DMS153 (cell line): Measurements from ENCODE around the gene PBX4.

Experiments
- DNase-seq: peaks from one replicate; lab custom pipeline; 2025; lab: John Stamatoyannopoulos, UW

PBX4 gene

DNA sequence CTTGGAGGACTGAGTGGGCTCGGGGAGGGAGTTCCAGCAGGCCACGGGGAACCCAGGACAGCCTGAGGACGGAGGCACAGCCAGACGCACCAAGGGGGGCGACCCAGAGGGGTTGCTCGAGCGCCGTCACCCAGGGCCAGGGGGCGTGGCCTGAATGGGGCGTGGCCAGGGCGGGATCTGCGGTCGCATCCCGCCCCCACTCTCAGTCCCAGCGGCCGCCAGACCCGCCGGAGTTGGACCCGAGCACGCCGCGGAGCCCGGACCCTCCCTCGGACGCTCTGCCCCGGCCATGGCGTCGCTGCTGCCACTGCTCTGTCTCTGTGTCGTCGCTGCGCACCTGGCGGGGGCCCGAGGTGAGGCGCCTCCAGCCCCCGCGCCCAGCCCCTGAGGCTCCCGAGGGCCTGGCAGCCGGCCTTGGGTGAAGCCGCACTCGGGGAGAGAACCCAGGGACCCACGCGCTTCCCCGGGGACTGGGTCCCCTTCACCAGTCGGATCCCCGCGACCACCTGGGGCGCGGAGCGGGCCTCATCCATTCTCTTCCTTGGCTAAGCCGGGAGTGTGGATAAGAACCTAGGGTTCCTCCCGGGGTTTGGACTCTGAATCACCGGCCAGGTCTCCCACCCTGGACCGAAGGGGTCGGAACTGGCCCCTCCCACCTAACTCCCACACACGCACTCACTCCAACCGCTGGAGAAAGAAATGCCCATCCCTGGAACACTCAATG, 80.3 kb downstream of the PBX4 start, which contains the start of gene CILP2:
Gene CILP2, plus strand, starts transcription at position 205 of the 724 bp plus-strand sequence. Its CDS starts 85 bp downstream, at position 290.
- no peak for DNase-seq

DNA sequence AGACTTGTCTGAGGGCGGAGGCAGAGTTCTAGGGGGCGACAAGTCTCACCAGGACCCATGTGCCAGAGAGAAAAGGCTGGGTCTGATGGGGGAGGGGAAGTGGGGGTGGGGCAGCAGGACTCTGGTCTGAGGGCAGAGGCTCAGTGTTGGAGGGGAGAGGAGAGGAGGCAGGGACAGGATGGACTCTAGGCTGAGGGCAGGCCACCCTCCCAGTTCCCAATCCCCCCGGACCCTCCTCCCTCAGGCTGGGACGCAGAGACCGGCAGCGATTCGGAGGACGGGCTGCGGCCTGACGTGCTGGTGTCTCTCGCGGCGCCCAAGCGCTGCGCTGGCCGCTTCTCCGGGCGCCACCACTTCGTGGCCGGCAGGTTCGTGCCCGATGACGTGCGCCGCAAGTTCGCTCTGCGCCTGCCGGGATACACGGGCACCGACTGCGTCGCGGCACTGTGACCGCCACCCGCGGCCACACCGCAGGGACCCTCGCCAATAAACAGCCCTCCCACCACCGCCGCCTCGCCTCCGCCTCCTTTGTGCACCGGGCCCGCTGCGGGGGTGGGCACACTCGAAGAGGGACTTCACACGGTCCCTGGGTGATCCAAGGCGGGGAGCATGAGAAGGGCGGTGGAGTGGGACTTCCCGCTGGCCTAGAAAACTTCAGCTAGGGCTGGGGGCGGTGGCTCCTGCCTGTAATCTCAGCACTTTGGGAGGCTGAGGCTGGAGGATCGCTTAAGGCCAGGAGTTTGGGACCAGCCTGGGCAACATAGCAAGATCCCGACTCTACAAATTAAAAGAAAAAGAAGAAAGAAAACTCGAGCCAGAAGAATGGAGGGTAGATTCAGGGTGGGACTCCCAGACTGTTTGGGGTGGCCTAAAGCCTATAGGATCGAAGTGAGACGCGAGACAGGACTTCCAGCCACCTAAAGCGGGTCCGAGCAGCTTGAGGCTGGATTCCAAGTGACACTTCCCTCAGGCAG, 81.1 kb downstream of the PBX4 start:
- DNase-seq: no peak

- no peak for DNase-seq
Measured at GRCh38 chr19:19535311-19536191, 82.9 kb downstream of the PBX4 start.

DNA sequence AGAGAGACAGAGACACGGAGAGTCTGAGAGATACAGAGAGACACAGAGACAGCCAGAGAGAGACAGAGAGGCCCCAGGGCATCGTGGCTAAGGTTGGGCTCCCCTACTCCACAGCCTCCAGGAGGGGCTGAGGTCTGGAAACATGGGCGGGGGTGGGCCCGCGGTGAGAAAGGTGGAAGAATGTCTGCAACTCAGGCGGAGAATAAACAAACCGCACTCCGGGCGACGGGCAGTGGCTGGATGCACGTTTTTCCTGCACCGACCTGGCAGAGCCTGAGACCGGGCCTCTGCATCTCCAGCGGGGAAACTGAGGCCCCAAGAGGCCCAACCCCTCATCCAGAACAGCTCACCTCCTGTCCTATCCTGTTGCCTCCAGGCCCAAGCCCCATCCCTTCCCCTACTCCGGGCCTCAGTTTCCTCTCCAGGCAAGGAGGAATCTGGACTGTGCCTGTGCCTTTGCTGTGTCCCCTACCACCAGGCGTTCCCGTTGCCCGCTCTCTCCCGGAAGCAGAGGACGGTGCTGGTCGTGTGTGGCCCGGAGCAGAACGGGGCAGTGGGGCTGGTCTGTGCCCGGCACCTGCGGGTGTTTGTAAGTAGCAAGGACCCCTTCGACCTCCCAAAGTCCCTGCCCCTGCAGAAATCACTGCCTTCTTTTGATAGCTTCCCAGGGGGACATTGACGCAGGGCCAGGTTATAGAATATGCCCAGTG, 83.8 kb downstream of the PBX4 start:
- DNase-seq: no peak

DNA sequence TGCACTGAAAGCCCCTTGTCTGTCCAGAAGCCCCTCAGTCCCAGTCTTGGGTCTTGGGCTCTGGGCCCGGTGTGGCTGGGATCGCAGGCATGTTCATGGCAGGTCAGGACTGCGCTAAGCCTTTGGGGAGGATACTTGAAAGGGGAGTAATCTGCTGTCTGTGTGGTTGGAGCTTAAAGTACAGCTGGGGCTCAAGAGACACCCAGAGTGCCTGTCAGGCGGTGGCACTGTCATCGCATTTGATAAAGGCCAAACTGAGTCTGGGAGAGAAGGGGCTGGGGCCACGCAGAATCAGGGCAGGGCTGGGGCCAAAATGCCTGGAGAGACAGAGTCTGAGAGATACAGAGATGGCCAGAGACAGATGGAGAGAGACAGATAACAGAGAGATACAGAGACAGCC, 84.6 kb downstream of the PBX4 start:
- no peak for DNase-seq

DNA sequence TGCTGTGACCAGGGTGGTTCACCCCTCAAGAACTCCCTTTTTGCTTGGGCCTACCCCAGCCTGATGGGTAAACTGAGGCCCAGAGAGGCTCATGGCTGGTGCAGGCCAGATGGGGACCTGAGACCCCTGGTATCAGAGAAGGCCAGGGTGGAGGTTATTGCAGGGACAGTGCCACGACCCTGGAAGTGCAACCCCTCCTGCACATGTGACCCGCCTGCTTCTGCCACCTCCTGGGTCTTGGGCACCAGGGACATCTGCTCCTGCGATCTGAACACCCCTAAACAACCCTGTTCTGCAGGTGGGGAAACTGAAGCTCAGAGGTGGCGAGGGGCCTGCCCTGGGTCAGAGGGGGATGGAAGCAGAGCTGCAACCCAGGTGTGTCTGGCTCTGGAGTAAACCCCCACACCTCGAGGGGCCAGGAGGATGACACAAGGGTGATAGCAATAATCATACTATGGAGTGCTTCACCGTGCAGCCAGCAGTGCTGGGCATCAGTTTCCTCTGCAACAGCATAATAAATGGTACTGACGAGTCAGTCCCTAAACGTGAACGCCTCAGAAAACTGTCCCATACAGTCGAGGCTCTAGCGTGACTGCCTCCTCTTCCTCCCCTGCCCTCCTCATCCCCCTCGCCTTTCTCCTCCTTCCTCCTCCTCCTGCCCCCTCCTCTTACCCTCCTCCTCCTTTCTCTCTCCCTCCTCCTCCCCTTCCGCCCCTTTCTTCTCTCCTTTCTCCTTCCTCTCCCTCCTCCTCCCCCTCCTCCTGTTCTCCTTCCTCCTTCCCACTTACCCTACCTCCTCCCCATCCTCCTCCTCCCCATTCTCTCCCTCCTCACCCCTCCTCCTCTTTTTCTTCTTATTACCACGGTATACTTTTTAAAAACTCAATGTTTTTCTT, 85.4 kb downstream of the PBX4 start:
- DNase-seq: no peak

GRCh38 chr19:19531951-19532805, 86.3 kb downstream of the PBX4 start:
- no peak for DNase-seq

- no peak for DNase-seq
Measured at GRCh38 chr19:19530889-19531288, 87.6 kb downstream of the PBX4 start.

GRCh38 chr19:19530423-19530804, 88.1 kb downstream of the PBX4 start:
- no peak for DNase-seq

DNA sequence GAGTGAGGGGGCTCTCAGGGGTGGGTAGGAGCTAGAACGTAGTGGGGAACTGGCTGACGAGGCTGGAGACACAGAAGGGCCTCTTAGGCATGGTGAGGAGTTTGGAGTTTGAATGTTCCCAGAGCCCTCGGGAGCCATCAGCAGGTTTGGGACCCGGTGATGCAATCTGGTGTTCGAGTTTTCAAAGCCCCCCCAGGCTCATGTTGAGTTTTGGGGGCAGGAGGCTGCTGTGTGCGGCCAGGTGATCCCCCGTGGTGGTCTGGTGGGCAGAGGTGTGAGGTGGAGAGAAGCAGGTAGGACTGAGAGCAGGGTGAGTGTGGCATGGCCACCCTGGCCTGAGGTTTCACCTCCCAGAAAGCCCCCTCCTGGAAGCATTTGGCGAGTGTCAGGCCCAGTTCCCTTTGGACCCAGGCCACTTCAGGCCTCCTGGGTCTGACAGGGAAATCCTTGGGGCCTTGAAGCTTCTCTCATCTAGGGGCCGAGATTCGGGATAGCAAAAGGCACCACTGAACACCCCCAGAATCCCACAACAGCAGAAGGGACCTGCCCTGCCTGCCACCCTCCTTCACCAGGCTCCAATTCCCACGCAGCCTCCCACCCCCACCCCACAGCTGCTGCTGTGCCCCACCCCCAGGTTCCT, 88.6 kb downstream of the PBX4 start:
- no peak for DNase-seq

GRCh38 chr19:19528721-19529490, 89.6 kb downstream of the PBX4 start, which contains the start of gene YJEFN3:
TSS of gene YJEFN3 (plus strand) at chr19:19528911. CDS start at chr19:19528933, 22 bp downstream.
- no peak for DNase-seq

- DNase-seq: no peak
Measured at GRCh38 chr19:19527674-19528625, 90.5 kb downstream of the PBX4 start.

DNA sequence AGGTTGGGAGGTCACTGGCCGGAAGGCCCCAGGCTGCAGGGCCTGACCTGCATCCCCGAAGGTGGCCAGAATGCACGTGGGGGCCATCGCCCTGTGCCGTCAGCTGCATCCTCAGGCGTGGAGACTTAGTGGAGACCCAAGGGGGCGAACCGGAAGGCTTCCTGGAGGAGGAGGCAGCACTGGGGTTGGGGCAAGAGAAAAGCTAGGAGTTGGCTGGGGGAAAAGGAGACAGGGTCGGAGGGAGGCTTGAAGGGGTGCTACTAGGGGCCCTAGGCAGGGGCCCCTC, 91.2 kb downstream of the PBX4 start:
- DNase-seq: no peak

GRCh38 chr19:19526581-19527370, 91.7 kb downstream of the PBX4 start:
- DNase-seq: no peak

DNA sequence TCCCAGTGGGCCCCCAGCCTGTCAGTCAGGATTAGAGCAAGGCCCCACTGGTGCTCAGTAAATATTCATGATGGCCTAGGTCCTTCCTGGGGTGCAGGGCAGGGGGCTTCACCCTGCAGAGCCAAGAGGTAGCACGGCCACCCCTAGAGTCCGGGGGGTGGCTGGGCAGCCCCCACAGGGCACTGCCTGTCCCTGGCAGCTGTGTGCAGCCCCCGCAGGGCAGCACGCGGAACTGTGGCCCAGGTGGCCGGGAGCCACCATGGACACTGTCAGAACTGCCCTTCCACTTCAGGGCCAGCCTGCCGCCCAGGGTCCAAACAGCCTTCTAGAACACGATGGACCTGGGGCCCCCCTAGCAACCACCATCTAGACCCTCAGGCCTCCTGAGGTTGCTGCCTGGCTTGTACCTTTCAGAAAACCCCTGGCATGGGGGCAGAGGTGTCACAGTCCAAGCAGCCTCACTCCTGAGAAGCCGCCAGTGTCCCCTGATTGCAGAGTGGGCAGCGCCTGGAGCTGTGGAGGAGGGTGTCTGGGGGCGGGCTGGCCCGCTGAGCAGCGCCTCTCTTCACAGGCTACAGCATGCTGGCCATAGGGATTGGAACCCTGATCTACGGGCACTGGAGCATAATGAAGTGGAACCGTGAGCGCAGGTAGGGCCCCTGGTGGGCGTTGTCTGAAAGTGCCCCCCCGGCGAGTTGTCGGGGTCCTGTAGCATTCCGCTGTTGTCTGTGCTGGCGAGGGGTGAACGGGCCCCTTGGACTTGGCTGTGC, 92.7 kb downstream of the PBX4 start:
- no peak for DNase-seq
